GM21717 (cell line): ENCODE measurements around the gene MAGEL2.
"Not testable (repeated sequence)": the region's sequence is repeated elsewhere in the genome, so short reads cannot be mapped to it uniquely, and the experiment has no call there.

Experiments
- ATAC-seq: cut with Tn5 transposase; IDR thresholded peaks from one replicate; pipeline ENCODE4 v1.9.1; 2021; ENCODE audit warnings: mild to moderate bottlenecking, moderate library complexity; ENCODE audit not compliant: unreplicated experiment

The MAGEL2 gene

DNA sequence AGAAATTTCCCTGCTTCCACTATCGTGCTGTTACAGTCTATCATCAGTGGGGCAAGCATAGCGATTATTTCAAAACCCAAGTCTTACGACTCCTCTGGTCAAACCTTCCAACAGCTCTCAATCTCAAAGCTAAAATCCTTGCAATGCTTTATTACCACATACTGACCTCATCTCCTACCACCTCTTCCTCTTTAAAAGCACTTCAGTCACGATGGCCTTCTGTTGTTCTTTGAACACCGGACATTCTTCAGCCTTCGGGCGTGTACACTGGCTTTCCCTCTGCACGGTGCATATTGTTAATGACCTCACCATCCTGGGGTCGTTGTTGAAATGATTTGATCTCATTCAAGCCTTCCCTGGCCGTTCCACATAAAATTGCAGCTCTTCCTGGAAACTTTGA lies 31.1 kb downstream of the MAGEL2 start:
- no peak for ATAC-seq

DNA sequence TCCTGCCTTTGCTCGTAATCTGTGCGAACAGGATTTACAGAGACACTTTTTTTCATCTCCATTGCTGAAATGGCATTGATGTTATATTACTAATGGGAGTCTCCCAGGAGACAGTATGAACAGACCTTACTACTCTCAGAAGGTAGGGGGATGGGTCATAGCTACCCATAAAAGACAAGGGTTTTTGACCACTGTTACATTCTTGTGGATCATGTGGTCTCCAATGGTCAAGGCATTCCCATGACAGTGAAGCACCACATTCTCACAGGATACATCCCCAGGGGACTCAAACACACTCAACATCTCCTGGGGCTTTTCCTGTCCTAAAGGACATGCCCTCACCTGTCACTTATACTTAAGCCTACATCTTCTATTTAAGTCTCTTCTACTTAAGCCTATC lies 41.4 kb downstream of the MAGEL2 start:
- no peak for ATAC-seq

DNA sequence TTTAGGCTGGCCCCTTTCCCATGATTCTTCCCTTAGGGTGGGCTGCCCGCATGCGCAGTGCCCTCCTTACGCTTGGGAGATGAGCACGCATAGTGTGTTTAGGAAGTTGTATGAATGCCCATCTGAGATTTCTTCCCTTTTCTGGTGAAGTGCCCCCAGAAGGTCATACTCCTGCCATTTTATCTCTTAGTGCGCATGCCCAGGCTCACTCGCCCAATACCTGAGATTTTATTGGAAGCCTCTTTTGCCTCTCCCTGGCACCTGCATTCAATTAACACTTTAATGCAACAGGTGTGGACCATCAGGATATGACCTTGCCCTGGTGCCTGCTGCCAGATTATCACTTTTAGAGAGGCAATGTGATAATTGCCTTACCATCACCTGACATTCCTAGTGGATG lies 45.5 kb downstream of the MAGEL2 start:
- no peak for ATAC-seq

DNA sequence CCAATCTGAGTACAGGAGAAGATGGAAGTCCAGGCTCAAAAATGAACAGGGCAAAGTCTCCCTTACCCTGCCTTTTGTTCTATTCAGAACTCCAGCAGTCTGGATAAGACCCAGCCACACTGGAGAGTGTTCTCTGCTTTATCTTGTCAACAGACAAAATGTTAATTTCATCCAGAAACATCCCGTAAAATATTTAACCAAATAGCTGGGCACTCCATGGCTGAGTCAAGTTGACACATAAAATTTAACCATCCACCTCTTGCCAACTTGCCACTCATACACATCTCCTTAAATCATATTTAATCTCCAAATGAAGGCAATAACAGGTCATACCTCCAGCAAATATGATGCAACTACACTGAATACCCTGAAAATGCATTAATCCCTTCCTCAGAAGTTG lies 48.6 kb downstream of the MAGEL2 start:
- no peak for ATAC-seq

DNA sequence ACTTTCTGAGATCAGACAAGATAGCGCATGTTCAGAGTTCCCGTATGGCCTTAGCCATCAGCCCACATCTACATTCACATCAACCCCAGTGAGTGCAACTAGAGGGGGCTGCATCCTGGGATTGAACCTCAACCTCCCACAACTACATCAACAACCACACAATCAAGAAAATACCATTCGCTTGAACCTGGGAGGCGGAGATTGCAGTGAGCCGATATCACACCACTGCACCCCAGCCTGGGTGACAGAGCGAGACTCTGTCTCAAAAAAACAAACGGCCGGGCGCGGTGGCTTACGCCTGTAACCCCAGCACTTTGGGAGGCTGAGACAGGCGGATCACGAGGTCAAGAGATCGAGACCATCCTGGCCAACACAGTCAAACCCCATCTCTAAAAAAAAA lies 50.4 kb downstream of the MAGEL2 start:
- not testable (repeated sequence) for ATAC-seq

DNA sequence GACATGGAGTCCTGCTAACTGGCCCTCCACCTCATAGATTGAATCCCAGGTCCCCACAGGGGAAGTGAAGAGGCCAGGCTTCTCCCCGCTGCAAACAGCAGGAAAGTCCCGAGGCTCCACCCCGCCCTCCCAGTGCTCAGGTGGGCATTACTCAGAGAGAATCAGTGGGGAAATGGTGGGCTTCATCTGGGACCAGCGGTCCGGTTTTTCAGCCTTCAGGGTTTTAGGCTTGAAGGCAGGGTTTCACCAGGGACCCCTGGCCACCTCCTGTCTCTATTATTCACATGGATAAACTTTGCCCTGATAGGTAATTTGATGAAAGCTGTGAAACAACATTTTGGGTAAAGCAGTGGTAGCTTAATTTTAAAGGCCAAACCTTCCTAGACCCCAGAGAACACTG lies 50.9 kb downstream of the MAGEL2 start:
- ATAC-seq = no peak

DNA sequence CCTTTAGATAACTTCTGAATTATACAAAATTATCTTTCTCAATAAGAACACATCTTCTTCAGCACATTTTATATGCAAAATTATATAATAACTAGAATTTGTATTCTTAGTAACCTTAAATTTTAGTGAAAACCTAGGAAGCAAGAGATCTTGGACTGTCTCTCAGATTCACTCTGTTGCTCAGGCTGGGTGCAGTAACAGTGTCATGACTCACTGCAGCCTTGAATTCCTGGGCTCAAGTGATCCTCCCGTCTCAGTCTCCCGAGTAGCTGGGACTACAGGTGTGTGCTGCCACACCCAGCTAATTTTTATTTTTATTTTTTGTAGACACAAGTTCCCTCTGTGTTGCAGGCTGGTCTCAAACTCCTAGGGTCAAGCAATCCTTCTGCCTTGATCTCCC lies 52.3 kb downstream of the MAGEL2 start:
- no peak for ATAC-seq

DNA sequence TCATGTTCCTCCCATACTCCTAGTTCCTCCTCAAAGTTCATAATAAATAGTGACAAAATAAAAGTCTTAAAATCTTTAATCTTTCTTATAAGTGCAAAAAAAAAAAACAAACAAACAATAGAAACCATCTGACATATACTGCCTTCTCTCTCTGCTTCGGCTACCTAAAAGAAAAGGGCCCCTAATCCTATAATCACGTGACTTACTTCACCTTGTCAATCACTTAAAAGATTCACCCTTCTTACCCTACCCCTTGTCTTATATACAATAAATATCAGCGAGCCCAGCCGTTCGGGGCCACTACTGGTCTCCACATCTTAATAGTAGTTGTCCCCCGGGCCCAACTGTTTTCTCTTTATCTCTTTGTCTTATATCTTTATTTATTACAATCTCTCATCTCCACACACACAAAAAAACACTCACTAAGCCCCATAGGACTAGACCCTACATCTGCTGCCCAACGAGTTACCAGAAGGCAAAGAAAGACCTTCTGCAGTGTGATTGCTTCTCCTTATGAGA lies 53.4 kb downstream of the MAGEL2 start:
- no peak for ATAC-seq
